HG03521 (cell line): ENCODE measurements around the gene RALB.
"Not testable (repeated sequence)": the region's sequence is repeated elsewhere in the genome, so short reads cannot be mapped to it uniquely, and the experiment has no call there.

Experiments
- ATAC-seq: cut with Tn5 transposase; IDR thresholded peaks from one replicate; pipeline ENCODE4 v1.9.1; 2021; ENCODE audit warnings: mild to moderate bottlenecking, moderate library complexity; ENCODE audit not compliant: unreplicated experiment

RALB gene

DNA sequence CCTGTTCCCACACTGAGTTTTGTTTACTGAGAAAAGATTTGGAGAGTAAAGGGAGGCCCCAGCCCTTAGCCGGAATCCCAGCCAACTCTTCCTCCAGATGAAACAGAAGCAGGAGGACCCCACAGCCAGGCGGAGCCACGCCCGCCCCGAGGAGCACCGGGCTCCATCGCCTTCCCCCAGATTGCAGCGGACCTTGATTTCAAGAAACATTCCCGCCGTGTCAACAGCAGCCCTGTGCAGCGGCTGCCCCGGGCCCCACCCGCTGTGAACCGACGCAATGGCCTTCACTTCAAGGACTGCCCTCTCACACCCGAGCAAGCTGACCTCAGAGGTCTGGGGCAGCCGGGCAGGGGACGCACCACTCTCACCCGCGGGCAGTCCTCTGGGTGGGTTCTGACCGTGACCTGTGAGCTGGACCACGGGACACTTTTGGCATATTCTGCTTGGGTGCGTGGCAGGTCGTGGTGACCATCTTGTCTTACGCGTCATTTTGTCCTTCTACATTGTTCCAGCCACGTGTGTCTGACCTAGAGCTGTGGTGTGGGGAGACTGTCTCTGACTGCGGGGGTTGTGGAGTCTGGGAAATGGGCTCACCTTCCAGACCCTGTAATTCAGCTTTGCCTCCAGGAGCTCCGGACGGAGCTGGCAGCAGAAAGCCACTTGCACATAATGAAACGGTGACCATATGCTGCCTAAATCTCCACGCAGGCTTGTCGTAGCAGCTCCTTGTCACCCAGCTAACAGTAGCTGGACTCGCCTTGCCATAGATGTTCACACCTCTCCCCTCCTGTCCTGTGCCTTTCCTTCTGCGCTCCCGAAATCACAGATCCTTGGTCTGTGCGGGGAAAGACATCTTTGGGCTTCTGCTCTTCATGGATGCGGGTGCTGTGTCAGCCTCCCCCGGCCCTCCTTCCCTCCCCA, 61.3 kb downstream of the RALB start:
- ATAC-seq, result no peak

DNA sequence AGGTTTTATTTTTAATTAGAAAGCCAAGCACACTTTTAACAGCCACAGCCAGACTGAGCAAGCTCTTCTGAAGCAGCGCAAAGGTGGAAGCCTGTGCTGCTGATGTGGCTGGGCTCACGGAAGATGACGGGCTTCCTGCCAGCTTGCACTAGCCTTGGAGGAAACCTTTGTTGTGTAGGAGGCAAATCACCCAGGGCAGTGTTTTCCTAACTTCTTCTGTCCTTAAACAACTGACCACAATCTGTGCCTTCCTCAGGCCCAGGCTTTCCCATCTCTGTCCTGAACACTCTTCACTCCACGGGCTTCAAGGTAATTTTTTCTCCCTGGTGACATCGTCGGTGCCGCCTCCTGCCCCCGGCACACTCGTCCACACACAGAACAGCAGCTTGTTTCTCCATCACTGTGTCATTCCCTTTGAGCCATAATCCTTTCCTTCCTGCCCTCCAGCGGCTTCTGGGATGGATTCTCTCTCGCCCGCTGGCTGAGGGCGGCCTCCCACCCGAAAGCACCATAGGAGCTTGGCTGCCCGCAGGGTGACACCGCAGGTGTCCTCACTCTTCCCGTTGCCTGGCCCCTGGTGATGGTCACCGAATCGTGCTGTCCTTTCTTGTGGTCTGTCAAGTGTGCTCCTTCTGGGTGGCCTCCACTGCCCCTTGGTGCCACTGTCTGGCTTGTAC, 62.2 kb downstream of the RALB start:
- ATAC-seq, result no peak

GRCh38 chr2:120315367-120316033, 62.8 kb downstream of the RALB start:
- ATAC-seq, result no peak

- ATAC-seq, result no peak
Measured at GRCh38 chr2:120316071-120316470, 63.4 kb downstream of the RALB start.

- no peak for ATAC-seq
Measured at GRCh38 chr2:120316528-120317179, 64.0 kb downstream of the RALB start.

GRCh38 chr2:120317180-120317533, 64.5 kb downstream of the RALB start:
- ATAC-seq, result no peak

DNA sequence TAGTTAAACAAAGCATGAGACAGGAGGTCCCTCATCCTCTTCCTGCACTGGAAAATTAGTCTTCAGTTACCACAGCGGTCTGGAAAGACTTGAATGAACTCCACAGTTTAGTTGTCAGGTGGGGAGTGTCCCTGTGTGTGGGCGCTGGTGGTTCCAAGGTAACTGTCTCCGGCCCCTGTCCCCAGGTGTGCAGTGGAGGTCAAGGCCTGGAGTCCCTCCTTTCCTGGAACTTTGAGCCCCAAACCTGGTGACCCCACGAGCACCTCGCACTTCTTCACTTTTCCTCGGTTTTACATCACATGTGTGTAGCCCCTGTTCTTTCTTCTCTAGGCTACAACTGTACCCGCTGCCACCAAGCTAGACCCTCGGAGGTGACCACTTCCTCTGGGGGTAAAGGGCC, 65.3 kb downstream of the RALB start:
- no peak for ATAC-seq

GRCh38 chr2:120318626-120319025, 66.0 kb downstream of the RALB start:
- ATAC-seq, result no peak

DNA sequence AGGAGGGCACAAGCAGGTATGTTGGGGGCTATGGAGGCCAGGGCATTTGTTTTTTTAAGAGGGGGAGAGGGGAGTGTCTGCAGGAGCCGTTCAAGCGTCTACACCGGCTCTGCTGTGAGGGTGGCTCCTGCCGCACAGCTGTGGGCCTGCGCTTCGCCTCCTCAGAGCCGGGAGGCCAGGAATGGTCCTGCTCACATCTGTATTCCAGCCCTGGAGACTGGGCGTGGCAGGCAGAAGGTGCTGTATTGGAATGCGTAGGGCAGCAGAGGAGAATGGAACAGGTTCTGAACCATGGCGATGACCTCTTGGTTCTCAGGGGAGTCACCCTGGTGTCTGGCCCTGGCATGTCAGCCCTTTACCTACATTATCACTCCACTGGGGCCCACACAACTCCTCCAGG, 66.5 kb downstream of the RALB start:
- no peak for ATAC-seq

DNA sequence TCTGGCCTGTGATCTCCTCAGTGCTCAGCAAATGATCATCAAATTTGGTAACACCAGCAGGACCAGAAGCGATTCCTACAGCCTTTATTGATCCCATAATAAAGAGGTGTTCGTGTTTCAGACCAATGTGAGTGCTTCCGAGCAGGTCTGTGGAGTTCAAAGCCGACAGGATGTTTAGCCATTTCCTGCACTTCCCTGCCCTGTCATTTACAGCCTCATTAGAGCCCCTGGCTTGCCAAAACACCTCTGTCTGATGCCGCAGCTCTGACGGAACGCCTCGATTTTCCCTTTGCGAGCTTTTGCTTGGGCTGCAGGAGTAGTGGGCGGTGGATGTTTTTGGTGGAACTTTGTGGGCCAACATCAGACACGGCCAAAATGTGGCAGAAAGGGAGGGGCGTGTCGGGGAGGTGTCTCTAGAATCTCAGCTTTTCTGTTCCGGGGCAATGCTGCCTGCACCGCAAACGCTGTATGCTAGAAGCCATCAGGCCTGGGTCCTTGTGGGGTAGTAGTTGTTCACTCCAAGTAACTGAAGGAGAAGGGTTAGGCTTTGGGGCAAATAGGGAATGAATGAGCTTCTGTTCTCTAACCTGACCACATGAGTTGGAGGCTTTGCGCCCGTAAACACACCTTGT, 67.2 kb downstream of the RALB start:
- ATAC-seq, result no peak

DNA sequence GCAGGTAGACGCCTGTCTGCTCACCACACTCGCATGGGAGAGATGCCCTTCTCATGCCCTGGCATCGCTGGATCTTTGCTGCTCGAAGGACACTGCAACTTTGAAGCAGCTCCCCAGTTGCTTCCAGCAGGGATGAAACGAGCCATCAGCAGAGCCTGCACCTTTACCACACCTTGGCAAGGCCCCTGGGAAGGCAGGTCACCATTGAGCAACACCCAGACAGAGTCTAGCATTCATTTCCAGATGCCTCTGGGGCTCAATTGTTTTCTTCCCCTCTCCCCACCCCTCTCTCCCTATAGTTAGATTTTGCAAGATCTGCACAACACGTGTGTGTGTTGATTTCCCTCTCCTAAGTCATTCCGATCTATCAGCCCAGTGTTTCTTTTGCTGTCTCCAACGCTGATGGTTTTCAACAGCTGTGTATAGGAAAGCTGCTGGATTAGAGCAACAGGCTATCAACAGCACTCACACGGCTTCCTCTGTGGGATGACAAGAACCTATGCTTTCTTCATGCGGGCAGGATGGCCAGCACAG, 67.7 kb downstream of the RALB start:
- no peak for ATAC-seq

DNA sequence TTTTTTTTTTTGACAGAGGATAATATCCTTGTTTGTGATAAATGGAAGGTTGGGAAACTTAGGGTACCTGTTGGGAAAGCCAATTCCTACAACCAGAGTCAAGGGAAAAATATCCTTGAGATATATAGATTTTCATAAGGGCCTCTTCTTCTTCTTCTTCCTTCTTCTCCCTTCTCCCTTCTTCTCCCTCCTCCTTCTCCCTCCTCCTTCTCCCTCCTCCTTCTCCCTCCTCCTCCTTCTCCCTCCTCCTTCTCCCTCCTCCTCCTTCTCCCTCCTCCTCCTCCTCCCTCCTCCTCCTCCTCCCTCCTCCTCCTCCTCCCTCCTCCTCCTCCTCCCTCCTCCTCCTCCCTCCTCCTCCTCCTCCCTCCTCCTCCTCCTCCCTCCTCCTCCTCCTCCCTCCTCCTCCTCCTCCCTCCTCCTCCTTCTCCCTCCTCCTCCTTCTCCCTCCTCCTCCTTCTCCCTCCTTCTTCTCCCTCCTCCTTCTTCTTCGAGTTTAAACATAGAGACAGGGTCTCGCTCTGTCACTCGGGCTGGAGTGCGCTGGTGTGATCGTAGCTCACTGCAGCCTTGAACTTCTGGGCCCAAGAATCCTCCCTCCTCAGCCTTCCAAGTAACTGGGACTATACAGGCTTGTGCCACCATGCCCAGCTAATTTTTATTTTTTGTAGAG, 68.4 kb downstream of the RALB start:
- not testable (repeated sequence) for ATAC-seq

DNA sequence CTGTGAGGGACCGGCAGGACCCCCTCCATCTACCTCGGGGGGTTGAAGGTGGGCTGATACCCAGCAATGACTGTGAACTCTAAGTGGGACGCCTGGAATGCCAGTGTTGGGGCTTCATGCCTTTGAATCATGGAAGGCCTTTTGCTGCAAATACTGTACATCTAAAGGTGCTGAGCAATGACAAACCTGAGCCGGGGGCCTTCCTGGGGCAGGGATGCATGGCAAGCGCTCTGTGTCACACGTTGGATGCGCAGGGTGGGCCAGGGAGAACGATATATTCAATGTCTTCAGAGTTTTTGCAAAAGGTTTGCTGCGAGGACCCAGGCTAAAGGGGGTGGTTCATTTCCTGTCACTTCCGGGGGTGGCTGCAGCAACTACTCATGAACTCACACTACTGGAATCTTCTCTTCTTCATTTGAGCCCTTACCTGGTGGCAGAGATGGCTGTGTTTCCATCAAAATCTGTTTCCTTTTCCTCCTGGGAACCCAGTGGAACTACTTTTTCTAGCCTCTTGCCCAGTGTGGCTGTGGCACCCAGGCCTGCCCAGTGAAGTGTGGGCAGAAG, 69.2 kb downstream of the RALB start:
- ATAC-seq, result no peak

- ATAC-seq, result no peak
Measured at GRCh38 chr2:120322329-120322728, 69.7 kb downstream of the RALB start.

DNA sequence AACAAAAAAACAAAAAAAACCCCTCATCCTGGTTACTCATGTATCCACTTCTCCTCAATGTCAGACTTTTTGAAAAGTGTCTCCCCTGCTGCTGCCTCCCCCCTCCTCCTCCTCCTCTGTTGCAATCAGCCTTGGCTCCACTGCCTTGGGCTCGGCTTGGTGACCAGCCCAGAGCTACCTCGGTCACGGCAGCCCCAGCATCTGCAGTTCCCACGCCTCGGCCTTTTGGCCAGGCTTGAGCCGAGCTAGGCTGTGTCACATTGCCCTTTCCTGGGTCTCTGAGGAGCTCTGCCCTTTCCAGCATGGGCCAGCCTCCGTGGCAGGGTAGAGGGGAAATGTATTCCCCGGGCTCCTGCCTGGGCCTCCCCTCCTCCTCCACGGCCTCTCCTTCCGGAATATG, 70.6 kb downstream of the RALB start:
- ATAC-seq, result no peak

GRCh38 chr2:120323807-120324399, 71.3 kb downstream of the RALB start:
- no peak for ATAC-seq

DNA sequence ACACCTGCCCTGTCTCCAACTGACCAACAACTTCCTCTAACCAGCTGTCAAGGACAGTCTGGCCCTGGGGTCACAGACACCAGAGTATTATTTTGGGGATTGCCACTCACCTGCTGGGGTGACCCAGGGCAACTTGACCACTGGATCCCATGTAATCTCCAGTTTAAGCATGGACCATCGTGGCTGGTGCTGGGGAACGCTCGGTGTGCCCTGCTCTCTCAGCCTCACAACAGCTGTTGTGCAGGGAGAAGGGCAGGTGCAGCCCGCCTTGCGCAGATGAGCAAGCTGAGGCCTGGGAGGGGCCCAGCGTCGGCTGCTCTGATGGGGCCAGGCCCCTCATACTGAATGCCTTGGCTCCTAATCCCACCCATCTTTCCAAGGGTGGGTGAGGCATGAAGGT, 72.3 kb downstream of the RALB start:
- no peak for ATAC-seq

- no peak for ATAC-seq
Measured at GRCh38 chr2:120326066-120326465, 73.4 kb downstream of the RALB start.
